Measurements from ENCODE around the gene TCP11L1. TPM values are rescaled to one million over a fixed set of nuclear protein-coding genes. Genes with fewer than 3 reads are reported as not detected.

TCP11L1 gene
- total RNA-seq, 1 donor from 2014 or later, result 42.0 TPM

DNA sequence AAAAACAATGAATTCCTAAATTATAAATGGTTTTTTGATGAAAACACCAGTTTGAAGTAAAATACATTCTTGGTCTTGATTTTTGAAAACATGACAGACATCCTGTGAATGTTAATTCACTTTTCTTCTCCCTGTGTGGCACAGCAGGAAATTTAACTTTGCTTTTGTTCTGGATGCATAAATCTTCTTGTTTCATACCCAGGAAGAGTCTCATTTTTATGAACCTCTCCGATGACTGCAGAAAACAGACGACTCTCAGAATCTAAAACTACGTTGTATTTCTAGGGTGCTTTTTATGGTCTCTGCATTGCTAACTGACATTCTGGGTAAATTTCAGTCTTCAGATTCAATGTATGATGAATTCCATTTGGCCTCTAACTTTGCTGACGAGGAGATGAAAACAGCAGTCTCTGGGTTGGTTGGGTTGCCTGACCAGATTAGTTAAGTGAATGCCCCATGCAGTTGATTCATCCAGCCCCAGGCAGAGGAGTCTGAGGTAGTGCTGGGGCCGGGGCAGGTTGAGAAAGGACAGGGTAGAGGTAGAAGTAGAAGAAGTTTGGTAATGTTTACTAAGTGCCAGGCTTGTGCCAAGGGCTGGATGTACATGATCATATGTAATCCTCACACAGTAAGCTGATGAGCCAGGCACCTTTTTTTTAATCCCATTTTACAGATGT, 20.1 kb downstream of the TCP11L1 start:
- H3K9me3 Mint-ChIP-seq (ENCODE audit: unreplicated experiment), result peaks cover 2% of the 10 kb centered on the region
- H3K27ac Mint-ChIP-seq (ENCODE audit: unreplicated experiment), result no peak overlapping the region
- no peak overlapping the region for H3K4me3 Mint-ChIP-seq (ENCODE audit: unreplicated experiment)
- no peaks in the 10 kb centered on the region for H3K36me3 Mint-ChIP-seq (ENCODE audit: unreplicated experiment)
- no peak for DNase-seq
- H3K4me1 Mint-ChIP-seq (ENCODE audit: low read depth, unreplicated experiment), result peaks cover 8% of the 10 kb centered on the region
- TF ChIP-seq, protein P1, sequence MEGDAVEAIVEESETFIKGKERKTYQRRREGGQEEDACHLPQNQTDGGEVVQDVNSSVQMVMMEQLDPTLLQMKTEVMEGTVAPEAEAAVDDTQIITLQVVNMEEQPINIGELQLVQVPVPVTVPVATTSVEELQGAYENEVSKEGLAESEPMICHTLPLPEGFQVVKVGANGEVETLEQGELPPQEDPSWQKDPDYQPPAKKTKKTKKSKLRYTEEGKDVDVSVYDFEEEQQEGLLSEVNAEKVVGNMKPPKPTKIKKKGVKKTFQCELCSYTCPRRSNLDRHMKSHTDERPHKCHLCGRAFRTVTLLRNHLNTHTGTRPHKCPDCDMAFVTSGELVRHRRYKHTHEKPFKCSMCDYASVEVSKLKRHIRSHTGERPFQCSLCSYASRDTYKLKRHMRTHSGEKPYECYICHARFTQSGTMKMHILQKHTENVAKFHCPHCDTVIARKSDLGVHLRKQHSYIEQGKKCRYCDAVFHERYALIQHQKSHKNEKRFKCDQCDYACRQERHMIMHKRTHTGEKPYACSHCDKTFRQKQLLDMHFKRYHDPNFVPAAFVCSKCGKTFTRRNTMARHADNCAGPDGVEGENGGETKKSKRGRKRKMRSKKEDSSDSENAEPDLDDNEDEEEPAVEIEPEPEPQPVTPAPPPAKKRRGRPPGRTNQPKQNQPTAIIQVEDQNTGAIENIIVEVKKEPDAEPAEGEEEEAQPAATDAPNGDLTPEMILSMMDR (IDR thresholded peaks at IDR 0.05; ENCODE audit: partially characterized antibody, unreplicated experiment), result no peak
- H3K27me3 Mint-ChIP-seq (ENCODE audit: unreplicated experiment), result peaks cover 6% of the 10 kb centered on the region

DNA sequence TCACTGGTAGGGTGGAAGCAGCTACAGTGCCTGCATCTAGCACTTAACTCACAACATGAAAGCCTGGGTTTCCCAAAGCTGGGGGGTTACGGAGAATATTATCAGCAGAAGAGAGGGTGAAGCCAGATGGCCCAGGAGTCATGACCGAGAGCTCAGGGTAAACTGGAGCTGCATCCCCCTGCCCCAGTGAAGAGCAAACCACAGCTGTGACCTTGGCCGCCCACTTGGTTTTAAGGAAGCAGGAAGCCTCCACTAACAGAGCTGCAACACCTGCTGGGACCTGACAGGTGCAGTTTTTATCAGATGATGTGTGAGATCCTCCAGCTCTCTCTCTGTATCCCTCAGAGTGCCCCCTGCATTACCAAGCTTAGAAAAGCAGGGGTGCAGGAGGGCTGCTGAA, 20.9 kb downstream of the TCP11L1 start:
- Mint-ChIP-seq H3K27me3 (ENCODE audit: unreplicated experiment) (peaks cover 4% of the 10 kb centered on the region), H3K9me3 (ENCODE audit: unreplicated experiment) (peaks cover 2% of the 10 kb centered on the region), H3K27ac (ENCODE audit: unreplicated experiment) (no peak overlapping the region), H3K36me3 (ENCODE audit: unreplicated experiment) (no peaks in the 10 kb centered on the region), H3K4me1 (ENCODE audit: low read depth, unreplicated experiment) (peaks cover 12% of the 10 kb centered on the region), H3K4me3 (ENCODE audit: unreplicated experiment) (no peak overlapping the region)
- DNase-seq, result no peak
- TF ChIP-seq, protein P1 (IDR thresholded peaks at IDR 0.05; ENCODE audit: partially characterized antibody, unreplicated experiment), result no peak

DNA sequence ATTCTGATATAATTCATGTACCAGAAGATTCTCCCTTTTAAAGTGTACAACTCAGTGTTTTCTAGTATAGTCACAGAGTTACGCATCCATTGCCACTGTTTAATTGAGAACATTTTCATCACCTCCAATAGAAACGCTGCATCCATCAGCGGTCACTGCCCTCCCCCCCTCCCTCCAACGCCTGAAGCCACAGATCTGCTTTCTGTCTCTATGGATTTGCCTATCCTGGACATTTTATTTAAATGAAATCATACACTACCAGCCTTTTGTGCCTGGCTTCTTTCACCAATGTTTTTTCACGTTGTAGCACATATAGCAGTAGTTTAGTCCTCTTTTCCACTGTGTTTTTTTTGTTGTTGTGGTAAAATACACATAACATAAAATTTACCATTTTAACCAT, 22.8 kb downstream of the TCP11L1 start:
- Mint-ChIP-seq H3K4me1 (ENCODE audit: low read depth, unreplicated experiment) (peaks cover 12% of the 10 kb centered on the region), H3K9me3 (ENCODE audit: unreplicated experiment) (peaks cover 2% of the 10 kb centered on the region), H3K4me3 (ENCODE audit: unreplicated experiment) (no peak overlapping the region), H3K27me3 (ENCODE audit: unreplicated experiment) (peaks cover 6% of the 10 kb centered on the region), H3K36me3 (ENCODE audit: unreplicated experiment) (no peaks in the 10 kb centered on the region), H3K27ac (ENCODE audit: unreplicated experiment) (no peak overlapping the region)
- DNase-seq, result no peak
- TF ChIP-seq, protein P1 (IDR thresholded peaks at IDR 0.05; ENCODE audit: partially characterized antibody, unreplicated experiment), result no peak

DNA sequence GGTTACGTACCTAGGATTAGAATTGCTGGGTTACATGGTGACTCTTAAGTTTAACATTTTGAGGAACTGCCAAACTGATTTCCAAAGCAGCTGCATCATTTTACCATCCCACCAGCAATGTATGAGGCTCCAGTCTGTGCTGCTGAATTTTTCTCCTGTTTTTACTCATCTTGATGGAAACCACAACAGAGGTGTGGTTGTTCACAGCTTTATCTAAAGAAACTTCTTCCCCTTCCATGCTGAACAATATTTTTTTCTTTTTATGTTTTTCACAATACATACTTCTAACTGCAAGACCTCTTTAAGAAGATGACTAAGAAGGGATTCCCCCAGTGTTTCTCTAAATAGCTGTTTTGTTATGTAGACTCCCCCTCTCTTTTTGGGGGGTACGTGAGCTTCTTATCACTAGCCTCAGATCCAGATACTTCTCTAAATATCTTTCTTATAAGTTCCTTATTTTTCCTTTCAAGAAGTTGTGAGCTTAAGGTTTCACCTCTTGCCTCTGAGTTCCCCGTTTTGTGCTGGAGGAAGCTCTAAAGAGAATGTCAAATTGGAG, 24.0 kb downstream of the TCP11L1 start:
- H3K27ac Mint-ChIP-seq (ENCODE audit: unreplicated experiment), result no peak overlapping the region
- TF ChIP-seq, protein P1 (IDR thresholded peaks at IDR 0.05; ENCODE audit: partially characterized antibody, unreplicated experiment), result no peak
- peaks cover 6% of the 10 kb centered on the region for H3K27me3 Mint-ChIP-seq (ENCODE audit: unreplicated experiment)

More for the DNA sequence above, 24.0 kb downstream of the TCP11L1 start:
- DNase-seq, result no peak
- Mint-ChIP-seq H3K36me3 (ENCODE audit: unreplicated experiment) (no peaks in the 10 kb centered on the region), H3K4me1 (ENCODE audit: low read depth, unreplicated experiment) (peaks cover 12% of the 10 kb centered on the region), H3K9me3 (ENCODE audit: unreplicated experiment) (peaks cover 2% of the 10 kb centered on the region), H3K4me3 (ENCODE audit: unreplicated experiment) (no peak overlapping the region)

Data from glutamatergic neuron (in vitro differentiated cells).